ENCODE measurements around the gene TMEM145.

The TMEM145 gene

GRCh38 chr19:42290523-42291434 lies 22.3 kb upstream of the TMEM145 start:
- no peak overlapping the region for H3K27ac ChIP-seq (ENCODE audit: low read length)

GRCh38 chr19:42291435-42291810 lies 21.7 kb upstream of the TMEM145 start:
- no peaks in the 10 kb centered on the region for H3K27me3 ChIP-seq (ENCODE audit: low read depth, low read length)
- peaks cover 0 to 8% of the 10 kb centered on the region in 2 donors for H3K4me1 ChIP-seq (ENCODE audit: control insufficient read depth in 1 of 2, insufficient read depth in 2 of 2, low read length in 2 of 2)
- H3K36me3 ChIP-seq (ENCODE audit: control insufficient read depth in 1 of 2, insufficient read depth in 2 of 2, low read length in 2 of 2): peaks cover 39 to 81% of the 10 kb centered on the region in 2 donors
- no peak overlapping the region for H3K27ac ChIP-seq (ENCODE audit: low read length)
- H3K9me3 ChIP-seq (ENCODE audit: control insufficient read depth in 1 of 2, low read length in 2 of 2): no peaks in the 10 kb centered on the region
- H3K4me3 ChIP-seq (ENCODE audit: low read depth in 1 of 2, low read length in 2 of 2): no peak overlapping the region

More at GRCh38 chr19:42290523-42291434, 22.3 kb upstream of the TMEM145 start:
- Histone ChIP-seq H3K4me1 (ENCODE audit: control insufficient read depth in 1 of 2, insufficient read depth in 2 of 2, low read length in 2 of 2) (peaks cover 5 to 14% of the 10 kb centered on the region in 2 donors), H3K36me3 (ENCODE audit: control insufficient read depth in 1 of 2, insufficient read depth in 2 of 2, low read length in 2 of 2) (peaks cover 39 to 81% of the 10 kb centered on the region in 2 donors), H3K9me3 (ENCODE audit: control insufficient read depth in 1 of 2, low read length in 2 of 2) (no peaks in the 10 kb centered on the region), H3K4me3 (ENCODE audit: low read depth in 1 of 2, low read length in 2 of 2) (no peak overlapping the region), H3K27me3 (ENCODE audit: low read depth, low read length) (no peaks in the 10 kb centered on the region)

GRCh38 chr19:42292042-42292960 lies 20.8 kb upstream of the TMEM145 start:
- no peak overlapping the region for H3K27ac ChIP-seq (ENCODE audit: low read length)
- no peaks in the 10 kb centered on the region for H3K4me1 ChIP-seq (ENCODE audit: control insufficient read depth in 1 of 2, insufficient read depth in 2 of 2, low read length in 2 of 2)
- H3K4me3 ChIP-seq (ENCODE audit: low read depth in 1 of 2, low read length in 2 of 2): no peak overlapping the region
- H3K36me3 ChIP-seq (ENCODE audit: control insufficient read depth in 1 of 2, insufficient read depth in 2 of 2, low read length in 2 of 2): peaks cover 37 to 80% of the 10 kb centered on the region in 2 donors
- no peaks in the 10 kb centered on the region for H3K27me3 ChIP-seq (ENCODE audit: low read depth, low read length)
- no peaks in the 10 kb centered on the region for H3K9me3 ChIP-seq (ENCODE audit: control insufficient read depth in 1 of 2, low read length in 2 of 2)

GRCh38 chr19:42292963-42293362 lies 20.1 kb upstream of the TMEM145 start:
- H3K4me1 ChIP-seq (ENCODE audit: control insufficient read depth in 1 of 2, insufficient read depth in 2 of 2, low read length in 2 of 2): no peaks in the 10 kb centered on the region
- H3K27me3 ChIP-seq (ENCODE audit: low read depth, low read length): no peaks in the 10 kb centered on the region
- no peaks in the 10 kb centered on the region for H3K9me3 ChIP-seq (ENCODE audit: control insufficient read depth in 1 of 2, low read length in 2 of 2)
- no peak overlapping the region for H3K4me3 ChIP-seq (ENCODE audit: low read depth in 1 of 2, low read length in 2 of 2)
- H3K27ac ChIP-seq (ENCODE audit: low read length): no peak overlapping the region
- peaks cover 30 to 73% of the 10 kb centered on the region in 2 donors for H3K36me3 ChIP-seq (ENCODE audit: control insufficient read depth in 1 of 2, insufficient read depth in 2 of 2, low read length in 2 of 2)

- no peak overlapping the region for H3K4me3 ChIP-seq (ENCODE audit: low read depth in 1 of 2, low read length in 2 of 2)
- H3K9me3 ChIP-seq (ENCODE audit: control insufficient read depth in 1 of 2, low read length in 2 of 2): no peaks in the 10 kb centered on the region
- peaks cover 24 to 68% of the 10 kb centered on the region in 2 donors for H3K36me3 ChIP-seq (ENCODE audit: control insufficient read depth in 1 of 2, insufficient read depth in 2 of 2, low read length in 2 of 2)
- H3K27ac ChIP-seq (ENCODE audit: low read length): no peak overlapping the region
- no peaks in the 10 kb centered on the region for H3K4me1 ChIP-seq (ENCODE audit: control insufficient read depth in 1 of 2, insufficient read depth in 2 of 2, low read length in 2 of 2)
- H3K27me3 ChIP-seq (ENCODE audit: low read depth, low read length): no peaks in the 10 kb centered on the region
Observed at GRCh38 chr19:42293540-42293939, 19.6 kb upstream of the TMEM145 start.

GRCh38 chr19:42293948-42294347 lies 19.2 kb upstream of the TMEM145 start:
- no peak overlapping the region for H3K27ac ChIP-seq (ENCODE audit: low read length)
- H3K4me3 ChIP-seq (ENCODE audit: low read depth in 1 of 2, low read length in 2 of 2): no peak overlapping the region
- H3K36me3 ChIP-seq (ENCODE audit: control insufficient read depth in 1 of 2, insufficient read depth in 2 of 2, low read length in 2 of 2): peaks cover 20 to 63% of the 10 kb centered on the region in 2 donors
- H3K9me3 ChIP-seq (ENCODE audit: control insufficient read depth in 1 of 2, low read length in 2 of 2): no peaks in the 10 kb centered on the region
- H3K27me3 ChIP-seq (ENCODE audit: low read depth, low read length): no peaks in the 10 kb centered on the region
- H3K4me1 ChIP-seq (ENCODE audit: control insufficient read depth in 1 of 2, insufficient read depth in 2 of 2, low read length in 2 of 2): no peaks in the 10 kb centered on the region

- H3K9me3 ChIP-seq (ENCODE audit: control insufficient read depth in 1 of 2, low read length in 2 of 2): no peaks in the 10 kb centered on the region
- no peaks in the 10 kb centered on the region for H3K27me3 ChIP-seq (ENCODE audit: low read depth, low read length)
- H3K4me1 ChIP-seq (ENCODE audit: control insufficient read depth in 1 of 2, insufficient read depth in 2 of 2, low read length in 2 of 2): no peaks in the 10 kb centered on the region
- H3K36me3 ChIP-seq (ENCODE audit: control insufficient read depth in 1 of 2, insufficient read depth in 2 of 2, low read length in 2 of 2): peaks cover 14 to 57% of the 10 kb centered on the region in 2 donors
- H3K4me3 ChIP-seq (ENCODE audit: low read depth in 1 of 2, low read length in 2 of 2): no peak overlapping the region
- no peak overlapping the region for H3K27ac ChIP-seq (ENCODE audit: low read length)
Observed at GRCh38 chr19:42294471-42295137, 18.5 kb upstream of the TMEM145 start.

GRCh38 chr19:42295342-42295741 lies 17.8 kb upstream of the TMEM145 start:
- no peaks in the 10 kb centered on the region for H3K4me1 ChIP-seq (ENCODE audit: control insufficient read depth in 1 of 2, insufficient read depth in 2 of 2, low read length in 2 of 2)
- H3K9me3 ChIP-seq (ENCODE audit: control insufficient read depth in 1 of 2, low read length in 2 of 2): no peaks in the 10 kb centered on the region
- H3K27me3 ChIP-seq (ENCODE audit: low read depth, low read length): no peaks in the 10 kb centered on the region
- H3K4me3 ChIP-seq (ENCODE audit: low read depth in 1 of 2, low read length in 2 of 2): no peak overlapping the region
- H3K36me3 ChIP-seq (ENCODE audit: control insufficient read depth in 1 of 2, insufficient read depth in 2 of 2, low read length in 2 of 2): peaks cover 9 to 50% of the 10 kb centered on the region in 2 donors
- no peak overlapping the region for H3K27ac ChIP-seq (ENCODE audit: low read length)

GRCh38 chr19:42295831-42296525 lies 17.1 kb upstream of the TMEM145 start:
- Histone ChIP-seq H3K27me3 (ENCODE audit: low read depth, low read length) (no peaks in the 10 kb centered on the region), H3K9me3 (ENCODE audit: control insufficient read depth in 1 of 2, low read length in 2 of 2) (no peaks in the 10 kb centered on the region), H3K4me1 (ENCODE audit: control insufficient read depth in 1 of 2, insufficient read depth in 2 of 2, low read length in 2 of 2) (no peaks in the 10 kb centered on the region), H3K27ac (ENCODE audit: low read length) (no peak overlapping the region), H3K4me3 (ENCODE audit: low read depth in 1 of 2, low read length in 2 of 2) (no peak overlapping the region), H3K36me3 (ENCODE audit: control insufficient read depth in 1 of 2, insufficient read depth in 2 of 2, low read length in 2 of 2) (peaks cover 3 to 43% of the 10 kb centered on the region in 2 donors)

- no peaks in the 10 kb centered on the region for H3K27me3 ChIP-seq (ENCODE audit: low read depth, low read length)
- peaks cover 0 to 5% of the 10 kb centered on the region in 2 donors for H3K4me1 ChIP-seq (ENCODE audit: control insufficient read depth in 1 of 2, insufficient read depth in 2 of 2, low read length in 2 of 2)
- no peak overlapping the region for H3K4me3 ChIP-seq (ENCODE audit: low read depth in 1 of 2, low read length in 2 of 2)
- no peak overlapping the region for H3K27ac ChIP-seq (ENCODE audit: low read length)
- H3K36me3 ChIP-seq (ENCODE audit: control insufficient read depth in 1 of 2, insufficient read depth in 2 of 2, low read length in 2 of 2): peaks cover 3 to 33% of the 10 kb centered on the region in 2 donors
- H3K9me3 ChIP-seq (ENCODE audit: control insufficient read depth in 1 of 2, low read length in 2 of 2): no peaks in the 10 kb centered on the region
Observed at GRCh38 chr19:42297039-42297438, 16.1 kb upstream of the TMEM145 start.

All from muscle layer of duodenum (tissue), 2 donors.